Measurements from ENCODE around the gene TIMM10. TPM values are rescaled to one million over a fixed set of nuclear protein-coding genes. Genes with fewer than 3 reads are reported as not detected.

The TIMM10 gene
- total and polyA plus RNA-seq, 8 donors = 21.7 to 41.0 (median 33.6) TPM

GRCh38 chr11:57567515-57568329, 37.2 kb upstream of the TIMM10 start, which contains the start of gene UBE2L6:
TSS of gene UBE2L6 (minus strand) at chr11:57567672. CDS start at chr11:57567611, 61 bp downstream.
- Histone ChIP-seq H3K4me3 (peak within 1 kb of the TSS; percentile 70 to 88), H3K36me3 (peaks cover 0 to 6% of the 10 kb centered on the region in 2 donors), H3K4me1 (peaks cover 18 to 53% of the 10 kb centered on the region in 2 donors), H3K27ac (peak within 1 kb of the TSS; percentile 90 to 92), H3K27me3 (no peaks in the 10 kb centered on the region), H3K9me3 (no peaks in the 10 kb centered on the region)
- DNase-seq (peak; percentile 59 to 95 (median 88)), ATAC-seq (peak; percentile 90)
- TF ChIP-seq CTCF (IDR thresholded peaks at IDR 0.05) = peak; percentile 87 to 95
- intact Hi-C loops (cut with DNase I) = loop anchor here in 1 of 2 donors (5.0 kb wide), 1 partner anchor 75 kb away; no protein-coding TSS in a partner anchor

GRCh38 chr11:57566905-57567514, 36.5 kb upstream of the TIMM10 start:
- H3K27me3 ChIP-seq = no peaks in the 10 kb centered on the region
- intact Hi-C loops (cut with DNase I) = loop anchor here in 1 of 2 donors (5.0 kb wide), 1 partner anchor 75 kb away; no protein-coding TSS in a partner anchor
- DNase-seq = peak in 1 of 4 donors; percentile 36
- ATAC-seq = peak; percentile 8
- H3K9me3 ChIP-seq = no peaks in the 10 kb centered on the region
- H3K36me3 ChIP-seq = peaks cover 0 to 6% of the 10 kb centered on the region in 2 donors
- peaks cover 18 to 53% of the 10 kb centered on the region in 2 donors for H3K4me1 ChIP-seq
- peak overlapping the region; percentile 70 to 88 for H3K4me3 ChIP-seq
- H3K27ac ChIP-seq = peak overlapping the region; percentile 90 to 92
- TF ChIP-seq CTCF (IDR thresholded peaks at IDR 0.05) = no peak

GRCh38 chr11:57566005-57566904, 35.7 kb upstream of the TIMM10 start:
- Histone ChIP-seq H3K4me3 (peak overlapping the region; percentile 70 to 88), H3K9me3 (no peaks in the 10 kb centered on the region), H3K36me3 (peaks cover 0 to 6% of the 10 kb centered on the region in 2 donors), H3K4me1 (peaks cover 18 to 59% of the 10 kb centered on the region in 2 donors), H3K27ac (peak overlapping the region; percentile 90 to 92), H3K27me3 (no peaks in the 10 kb centered on the region)
- TF ChIP-seq CTCF (IDR thresholded peaks at IDR 0.05) = no peak
- ATAC-seq (peak; percentile 64), DNase-seq (peak in 1 of 4 donors; percentile 58)
- intact Hi-C loops (cut with DNase I) = loop anchor here in 1 of 2 donors (5.0 kb wide), 1 partner anchor 76 kb away; no protein-coding TSS in a partner anchor

- H3K9me3 ChIP-seq = no peaks in the 10 kb centered on the region
- H3K36me3 ChIP-seq = peaks cover 0 to 34% of the 10 kb centered on the region in 2 donors
- intact Hi-C loops (cut with DNase I) = no loop called here
- no peaks in the 10 kb centered on the region for H3K27me3 ChIP-seq
- no peak for TF ChIP-seq CTCF (IDR thresholded peaks at IDR 0.05)
- peaks cover 12 to 44% of the 10 kb centered on the region in 2 donors for H3K4me1 ChIP-seq
- H3K4me3 ChIP-seq = no peak overlapping the region
- H3K27ac ChIP-seq = no peak overlapping the region
- no peak for DNase-seq
- no peak for ATAC-seq
Observed at GRCh38 chr11:57562596-57562995, 32.0 kb upstream of the TIMM10 start.
